Caco-2 (cell line): ENCODE measurements around the gene FHIT. TPM values are rescaled to one million over a fixed set of nuclear protein-coding genes. Genes with fewer than 3 reads are reported as not detected.

Source experiments
- BruUV-seq: library from RNA; stranded (reverse); fragments of 400-500 nt; replicated peaks from 2 replicates; lab custom pipeline; 2021; lab: Mats Ljungman, UMichigan
- CTCF ChIA-PET: fragments of 300-600 bp; sonication (Branson Sonifier 250); formaldehyde crosslinking; loops from one replicate; lab custom pipeline; 2022; ENCODE audit warnings: antibody characterized with exemption; lab: Charles Lee
- POLR2A ChIA-PET: fragments of 300-600 bp; sonication (Branson Sonifier 250); formaldehyde crosslinking; loops from one replicate; lab custom pipeline; 2022; ENCODE audit warnings: antibody characterized with exemption; lab: Charles Lee
- DNase-seq, 2 experiments: peaks; one replicate each; pipeline versions ENCODE4 v3.0.0 to v3.0.0-alpha.2; 2020 to 2022
- H3K27me3 ChIP-seq: replicated peaks from 2 replicates; pipeline ENCODE4 v1.6.0; 2011; ENCODE audit warnings: low read length; ENCODE audit not compliant: control insufficient read depth, insufficient read depth
- H3K36me3 ChIP-seq: 2 replicates; pipeline ENCODE4 v1.5.1; 2011; ENCODE audit warnings: low read length; ENCODE audit not compliant: control insufficient read depth, insufficient read depth
- H3K4me1 ChIP-seq: fragments of 250-450 bp; sonication (Bioruptor Pico); 2 replicates; pipeline ENCODE4 v1.5.1; 2020; ENCODE audit warnings: mild to moderate bottlenecking
- H3K4me3 ChIP-seq: 2 replicates; pipeline ENCODE4 v1.5.1; 2011; ENCODE audit warnings: low read depth, mild to moderate bottlenecking, control low read depth, low read length
- H3K9me3 ChIP-seq: fragments of 250-450 bp; sonication (Bioruptor Pico); 2 replicates; pipeline ENCODE4 v1.5.1; 2020; ENCODE audit warnings: mild to moderate bottlenecking, moderate library complexity
- H3K27ac Mint-ChIP-seq: one replicate; pipeline ENCODE4 v1.8.0; 2022; ENCODE audit warnings: mixed read lengths; ENCODE audit not compliant: unreplicated experiment
- H3K27me3 Mint-ChIP-seq: one replicate; pipeline ENCODE4 v1.8.0; 2022; ENCODE audit warnings: mixed read lengths; ENCODE audit not compliant: insufficient read depth, unreplicated experiment
- H3K36me3 Mint-ChIP-seq: one replicate; pipeline ENCODE4 v1.8.0; 2022; ENCODE audit warnings: mild to moderate bottlenecking, mixed read lengths; ENCODE audit not compliant: insufficient read depth, unreplicated experiment
- H3K4me1 Mint-ChIP-seq: one replicate; pipeline ENCODE4 v1.8.0; 2022; ENCODE audit warnings: low read depth, mixed read lengths; ENCODE audit not compliant: unreplicated experiment
- H3K4me3 Mint-ChIP-seq: one replicate; pipeline ENCODE4 v1.8.0; 2022; ENCODE audit warnings: mild to moderate bottlenecking, moderate library complexity, mixed read lengths; ENCODE audit not compliant: unreplicated experiment
- H3K9me3 Mint-ChIP-seq: one replicate; pipeline ENCODE4 v1.8.0; 2022; ENCODE audit warnings: mixed read lengths; ENCODE audit not compliant: unreplicated experiment
- CTCF ChIP-seq, 2 experiments: fragments of 200-600 bp in 1 of 2; IDR thresholded peaks; 1 replicate in 1 of 2; 2 replicates in 1 of 2; pipeline versions ENCODE4 v1.5.1 to v1.8.0; 2011 to 2022; ENCODE audit warnings: antibody characterized with exemption in 1 of 2, control low read depth in 1 of 2, inconsistent platforms in 1 of 2, low read depth in 1 of 2, low read length in 1 of 2, mild to moderate bottlenecking in 1 of 2, moderate library complexity in 1 of 2; ENCODE audit not compliant: insufficient read depth in 1 of 2, severe bottlenecking in 1 of 2, unreplicated experiment in 1 of 2
- intact Hi-C: fragments of 100-400 bp; cut with micrococcal nuclease; formaldehyde crosslinking; loops from one replicate; pipeline ENCODE4 v1.10.0; 2022; ENCODE audit not compliant: unreplicated experiment
- total RNA-seq: library from RNA; stranded (reverse); gene quantifications from 2 replicates; pipeline ENCODE4 v1.2.3, GENCODE V29; 2022

The FHIT gene
- total RNA-seq, 1 experiment from 2014 or later: 8.3 TPM

GRCh38 chr3:60277361-60277800 lies 973.9 kb downstream of the FHIT start:
- Mint-ChIP-seq H3K27me3 (no peaks in the 10 kb centered on the region), H3K9me3 (peaks cover 9% of the 10 kb centered on the region), H3K36me3 (no peaks in the 10 kb centered on the region), H3K4me1 (no peaks in the 10 kb centered on the region), H3K27ac (no peak overlapping the region), H3K4me3 (no peak overlapping the region)
- Histone ChIP-seq H3K9me3 (no peaks in the 10 kb centered on the region; the same call in 1 of the 2 replicates), H3K4me3 (no peak overlapping the region), H3K27me3 (no peaks in the 10 kb centered on the region), H3K36me3 (no peaks in the 10 kb centered on the region; the same call in 1 of the 2 replicates), H3K4me1 (no peaks in the 10 kb centered on the region)
- no TSS peak for BruUV-seq
- DNase-seq: no peak
- intact Hi-C loops: no loop called here
- POLR2A ChIA-PET: no interaction called here
- no peak for TF ChIP-seq CTCF (IDR thresholded peaks at IDR 0.05; ENCODE audit: insufficient read depth in 1 of 2, low read depth in 1 of 2, low read length in 1 of 2, severe bottlenecking in 1 of 2, unreplicated experiment in 1 of 2)
- CTCF ChIA-PET: no interaction called here

GRCh38 chr3:60276615-60277014 lies 974.6 kb downstream of the FHIT start:
- no peaks in the 10 kb centered on the region for H3K4me1 Mint-ChIP-seq
- H3K36me3 Mint-ChIP-seq: no peaks in the 10 kb centered on the region
- no peak overlapping the region for H3K4me3 Mint-ChIP-seq
- no peak for DNase-seq
- Histone ChIP-seq H3K4me3 (no peak overlapping the region), H3K27me3 (no peaks in the 10 kb centered on the region), H3K4me1 (peaks cover 1% of the 10 kb centered on the region; the same call in 1 of the 2 replicates), H3K9me3 (no peaks in the 10 kb centered on the region; the same call in 1 of the 2 replicates), H3K36me3 (no peaks in the 10 kb centered on the region; the same call in 1 of the 2 replicates)
- ChIA-PET POLR2A (no interaction called here), CTCF (no interaction called here)
- BruUV-seq: no TSS peak
- H3K27ac Mint-ChIP-seq: no peak overlapping the region
- intact Hi-C loops: no loop called here
- H3K9me3 Mint-ChIP-seq: peaks cover 9% of the 10 kb centered on the region
- TF ChIP-seq CTCF (IDR thresholded peaks at IDR 0.05; ENCODE audit: insufficient read depth in 1 of 2, low read depth in 1 of 2, low read length in 1 of 2, severe bottlenecking in 1 of 2, unreplicated experiment in 1 of 2): no peak
- no peaks in the 10 kb centered on the region for H3K27me3 Mint-ChIP-seq

GRCh38 chr3:60274646-60275045 lies 976.6 kb downstream of the FHIT start:
- no peak for DNase-seq
- Histone ChIP-seq H3K4me3 (no peak overlapping the region), H3K9me3 (no peaks in the 10 kb centered on the region; the same call in 1 of the 2 replicates), H3K36me3 (no peaks in the 10 kb centered on the region; the same call in 1 of the 2 replicates), H3K4me1 (peaks cover 21% of the 10 kb centered on the region), H3K27me3 (no peaks in the 10 kb centered on the region)
- ChIA-PET CTCF (no interaction called here), POLR2A (no interaction called here)
- Mint-ChIP-seq H3K36me3 (peaks cover 10% of the 10 kb centered on the region), H3K4me1 (peaks cover 12% of the 10 kb centered on the region), H3K9me3 (peaks cover 18% of the 10 kb centered on the region), H3K4me3 (no peak overlapping the region), H3K27ac (no peak overlapping the region), H3K27me3 (no peaks in the 10 kb centered on the region)
- no TSS peak for BruUV-seq
- intact Hi-C loops: no loop called here
- TF ChIP-seq CTCF (IDR thresholded peaks at IDR 0.05; ENCODE audit: insufficient read depth in 1 of 2, low read depth in 1 of 2, low read length in 1 of 2, severe bottlenecking in 1 of 2, unreplicated experiment in 1 of 2): no peak
